Measurements from ENCODE around the gene CLCN1.

The CLCN1 gene

DNA sequence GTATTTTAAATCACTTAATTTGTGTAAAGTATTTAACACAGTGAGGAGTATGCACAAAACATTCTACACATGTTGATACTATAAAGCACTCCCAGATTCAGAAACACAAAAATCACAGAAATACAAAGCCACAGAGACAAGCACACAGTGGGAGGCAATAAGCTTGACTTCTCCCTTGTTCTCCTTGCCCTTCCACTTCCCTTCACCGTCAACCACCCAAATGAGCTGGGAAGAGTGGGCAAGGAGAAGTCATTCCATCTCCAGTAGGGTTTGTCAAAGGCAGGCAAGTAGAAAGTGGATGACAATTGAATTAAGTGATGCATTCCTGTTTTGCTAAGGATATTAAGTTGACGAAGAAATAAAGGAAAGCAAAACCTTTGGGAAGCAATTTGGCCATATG lies 35.3 kb upstream of the CLCN1 start:
- TF ChIP-seq, protein P1, sequence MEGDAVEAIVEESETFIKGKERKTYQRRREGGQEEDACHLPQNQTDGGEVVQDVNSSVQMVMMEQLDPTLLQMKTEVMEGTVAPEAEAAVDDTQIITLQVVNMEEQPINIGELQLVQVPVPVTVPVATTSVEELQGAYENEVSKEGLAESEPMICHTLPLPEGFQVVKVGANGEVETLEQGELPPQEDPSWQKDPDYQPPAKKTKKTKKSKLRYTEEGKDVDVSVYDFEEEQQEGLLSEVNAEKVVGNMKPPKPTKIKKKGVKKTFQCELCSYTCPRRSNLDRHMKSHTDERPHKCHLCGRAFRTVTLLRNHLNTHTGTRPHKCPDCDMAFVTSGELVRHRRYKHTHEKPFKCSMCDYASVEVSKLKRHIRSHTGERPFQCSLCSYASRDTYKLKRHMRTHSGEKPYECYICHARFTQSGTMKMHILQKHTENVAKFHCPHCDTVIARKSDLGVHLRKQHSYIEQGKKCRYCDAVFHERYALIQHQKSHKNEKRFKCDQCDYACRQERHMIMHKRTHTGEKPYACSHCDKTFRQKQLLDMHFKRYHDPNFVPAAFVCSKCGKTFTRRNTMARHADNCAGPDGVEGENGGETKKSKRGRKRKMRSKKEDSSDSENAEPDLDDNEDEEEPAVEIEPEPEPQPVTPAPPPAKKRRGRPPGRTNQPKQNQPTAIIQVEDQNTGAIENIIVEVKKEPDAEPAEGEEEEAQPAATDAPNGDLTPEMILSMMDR (IDR thresholded peaks at IDR 0.05; ENCODE audit: control insufficient read depth, extremely low read depth, insufficient read depth), result no peak
- no peak overlapping the region for H3K4me3 ChIP-seq (ENCODE audit: low read depth, low read length)
- DNase-seq (ENCODE audit: low read depth), result no peak

DNA sequence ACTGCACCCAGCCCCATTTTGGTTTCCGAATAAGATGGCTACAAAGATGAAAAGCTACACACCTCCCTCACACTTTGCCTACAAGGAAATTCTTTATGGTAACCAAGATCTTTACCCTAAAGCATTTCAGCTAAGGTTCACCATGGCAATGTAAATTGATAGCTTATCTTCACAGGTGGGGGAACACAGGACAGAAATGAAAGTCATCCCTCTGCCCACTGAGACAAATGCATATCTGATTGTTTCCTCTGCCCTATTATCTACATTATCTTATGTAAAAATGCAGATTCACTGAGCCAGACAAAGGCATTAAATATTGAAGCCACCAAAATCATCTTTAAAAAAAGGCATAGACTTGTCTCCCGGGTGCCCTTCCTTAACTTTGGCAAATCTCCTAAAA lies 34.4 kb upstream of the CLCN1 start:
- no peak overlapping the region for H3K4me3 ChIP-seq (ENCODE audit: low read depth, low read length)
- TF ChIP-seq, protein P1 (IDR thresholded peaks at IDR 0.05; ENCODE audit: control insufficient read depth, extremely low read depth, insufficient read depth), result no peak

DNA sequence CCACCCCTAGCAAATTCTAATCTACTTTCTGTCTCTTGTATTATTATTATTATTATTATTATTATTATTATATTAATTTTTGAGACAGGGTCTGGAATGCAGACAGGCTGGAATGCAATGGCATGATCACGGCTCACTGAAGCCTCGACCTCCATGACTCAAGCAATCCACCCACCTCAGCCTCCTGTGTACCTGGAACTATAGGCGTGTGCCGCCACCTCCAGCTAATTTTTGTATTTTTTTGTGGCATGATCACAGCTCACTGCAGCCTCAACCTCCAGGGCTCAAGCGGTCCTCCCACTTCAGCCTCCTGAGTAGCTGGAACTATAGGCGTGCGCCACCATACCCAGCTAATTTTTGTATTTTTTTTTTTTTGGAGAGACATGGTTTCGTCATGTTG lies 33.8 kb upstream of the CLCN1 start:
- no peak for DNase-seq (ENCODE audit: low read depth)
- TF ChIP-seq, protein P1 (IDR thresholded peaks at IDR 0.05; ENCODE audit: control insufficient read depth, extremely low read depth, insufficient read depth), result no peak

More for the DNA sequence above, 34.4 kb upstream of the CLCN1 start:
- no peak for DNase-seq (ENCODE audit: low read depth)

DNA sequence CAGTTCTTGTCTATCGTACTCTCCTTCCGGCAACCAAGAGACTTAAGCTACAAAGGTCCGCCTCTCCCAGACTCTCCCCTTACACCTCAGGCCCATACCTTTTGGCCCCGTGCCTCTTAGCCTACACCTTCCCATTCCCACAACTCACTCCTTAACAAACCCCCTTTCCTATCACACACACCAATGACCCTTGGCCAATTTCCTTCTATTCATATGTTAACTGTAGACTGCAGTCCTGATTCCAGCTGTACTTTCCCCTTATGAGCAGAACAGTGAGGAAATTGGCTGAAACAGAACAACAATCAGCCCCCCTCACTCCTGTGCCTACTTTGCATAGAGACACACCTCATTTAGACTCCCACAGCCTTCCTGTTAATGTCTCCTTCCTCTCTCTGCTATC lies 32.5 kb upstream of the CLCN1 start:
- H3K4me3 ChIP-seq (ENCODE audit: low read depth, low read length), result no peak overlapping the region
- TF ChIP-seq, protein P1 (IDR thresholded peaks at IDR 0.05; ENCODE audit: control insufficient read depth, extremely low read depth, insufficient read depth), result no peak
- DNase-seq (ENCODE audit: low read depth), result no peak

More for the DNA sequence above, 33.8 kb upstream of the CLCN1 start:
- no peak overlapping the region for H3K4me3 ChIP-seq (ENCODE audit: low read depth, low read length)

DNA sequence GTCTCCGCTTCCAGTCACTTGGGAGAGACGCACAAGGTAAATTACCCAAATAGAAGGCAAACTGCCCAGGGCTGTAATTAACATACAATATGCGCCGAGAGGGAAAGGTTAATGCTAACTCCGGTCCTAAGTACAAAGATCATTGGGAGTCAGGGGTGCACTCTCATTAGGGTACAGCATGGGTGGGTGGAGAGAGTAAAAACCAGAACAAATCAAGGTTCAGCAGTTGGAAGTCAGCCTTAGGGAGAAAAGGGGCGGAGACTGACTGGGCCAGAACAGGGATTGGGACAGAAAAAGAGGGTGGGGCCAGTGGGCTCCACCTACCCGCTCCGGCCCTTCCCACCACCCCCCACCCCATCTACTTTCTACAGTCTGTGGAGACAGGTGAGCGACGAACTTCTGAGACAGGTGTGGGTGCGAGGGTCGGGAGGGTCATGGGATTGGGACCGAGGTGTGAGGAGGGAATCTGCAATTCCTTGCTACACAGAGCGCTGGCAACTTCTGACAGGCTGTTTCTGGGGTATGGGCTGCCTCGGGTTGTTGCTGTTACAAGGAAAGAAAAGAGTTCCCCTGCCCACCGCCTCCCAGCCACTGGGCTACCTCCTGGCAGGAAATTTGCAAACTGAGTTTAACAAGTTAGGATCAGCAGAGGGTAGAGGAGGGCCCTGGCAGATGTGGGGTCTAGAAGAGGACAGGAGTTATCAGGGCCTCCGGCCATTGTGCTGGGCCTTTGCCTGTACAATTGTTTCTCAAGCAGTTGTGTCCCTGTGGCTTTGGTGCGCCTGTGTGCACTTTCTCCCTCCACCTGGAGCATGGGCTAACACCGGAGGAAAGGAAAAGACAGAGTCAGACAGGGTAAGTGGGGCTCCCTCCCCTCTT lies 31.1 kb upstream of the CLCN1 start, which contains the start of gene TMEM139:
TSS of gene TMEM139 (plus strand) at position 368 of the 879 bp plus-strand sequence. CDS start 1,000 bp downstream, outside the sequence.
- TF ChIP-seq, protein P1 (IDR thresholded peaks at IDR 0.05; ENCODE audit: control insufficient read depth, extremely low read depth, insufficient read depth), result no peak
- no peak for DNase-seq (ENCODE audit: low read depth)
- no peak within 1 kb of the TSS for H3K4me3 ChIP-seq (ENCODE audit: low read depth, low read length)

DNA sequence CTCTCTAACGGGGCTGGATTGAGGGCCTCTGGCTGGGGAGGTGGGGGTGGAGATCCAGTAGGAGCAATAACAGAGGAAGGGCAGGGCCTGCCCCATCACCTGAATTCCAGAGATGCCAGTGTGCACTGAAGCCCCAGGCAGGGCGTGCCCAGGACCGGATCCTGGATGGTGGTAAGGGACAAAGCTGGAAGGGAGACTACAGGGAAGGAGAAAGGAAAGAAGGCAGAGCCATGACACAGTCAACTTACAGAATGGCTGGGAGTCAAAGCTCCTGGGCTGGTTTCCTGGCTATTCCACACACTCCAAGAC lies 30.5 kb upstream of the CLCN1 start:
- DNase-seq (ENCODE audit: low read depth), result no peak
- TF ChIP-seq, protein P1 (IDR thresholded peaks at IDR 0.05; ENCODE audit: control insufficient read depth, extremely low read depth, insufficient read depth), result no peak
- no peak overlapping the region for H3K4me3 ChIP-seq (ENCODE audit: low read depth, low read length)

All from LNCaP clone FGC (cell line).